Measurements from ENCODE around the gene TERT. TPM values are rescaled to one million over a fixed set of nuclear protein-coding genes. Genes with fewer than 3 reads are reported as not detected.

TERT gene
- total RNA-seq, 4 donors from 2014 or later: not detected

- TF ChIP-seq CTCF (IDR thresholded peaks at IDR 0.05): no peak
- ATAC-seq (ENCODE audit: low FRiP score) (no peak), DNase-seq (ENCODE audit: low spot score) (no peak)
These were observed 67.2 kb downstream of the TERT start for GRCh38 chr5:1227667-1228066.

- TF ChIP-seq CTCF (IDR thresholded peaks at IDR 0.05): no peak
- DNase-seq (ENCODE audit: low spot score) (no peak), ATAC-seq (ENCODE audit: low FRiP score) (no peak)
These were observed 67.9 kb downstream of the TERT start for GRCh38 chr5:1226839-1227581.

- no peak for TF ChIP-seq CTCF (IDR thresholded peaks at IDR 0.05)
- no peak for ATAC-seq (ENCODE audit: low FRiP score)
These were observed 68.6 kb downstream of the TERT start for GRCh38 chr5:1226231-1226630.

GRCh38 chr5:1225081-1225480 is 69.8 kb downstream of the TERT start, which contains the start of gene SLC6A18:
SLC6A18 (plus strand) TSS chr5:1225381; CDS start chr5:1225478, 97 bp downstream.
- no peak for DNase-seq (ENCODE audit: low spot score)
- no peak for ATAC-seq (ENCODE audit: low FRiP score)

More at GRCh38 chr5:1226231-1226630, 68.6 kb downstream of the TERT start:
- DNase-seq (ENCODE audit: low spot score): no peak

GRCh38 chr5:1224631-1225030 is 70.2 kb downstream of the TERT start:
- no peak for TF ChIP-seq CTCF (IDR thresholded peaks at IDR 0.05)
- ATAC-seq (ENCODE audit: low FRiP score) (no peak), DNase-seq (ENCODE audit: low spot score) (no peak)

More at GRCh38 chr5:1225081-1225480, 69.8 kb downstream of the TERT start, which contains the start of gene SLC6A18:
- no peak for TF ChIP-seq CTCF (IDR thresholded peaks at IDR 0.05)

GRCh38 chr5:1223278-1223670 is 71.6 kb downstream of the TERT start:
- DNase-seq (ENCODE audit: low spot score) (no peak), ATAC-seq (ENCODE audit: low FRiP score) (no peak)
- no peak for TF ChIP-seq CTCF (IDR thresholded peaks at IDR 0.05)
